Hepatocyte (in vitro differentiated cells): ENCODE results near the gene TNFSF11. TPM values are rescaled to one million over a fixed set of nuclear protein-coding genes. Genes with fewer than 3 reads are reported as not detected.

ENCODE experiments used
- DNase-seq: peaks from one replicate; pipeline ENCODE4 v3.0.0-alpha.2; 2016; ENCODE audit warnings: low spot score
- H2AFZ ChIP-seq: fragments of 200-600 bp; sonication (generic); 2 replicates; pipeline ENCODE4 v1.6.0; 2016; ENCODE audit warnings: antibody characterized with exemption, mild to moderate bottlenecking
- H3K27ac ChIP-seq: fragments of 200-600 bp; sonication (generic); 2 replicates; pipeline ENCODE4 v1.5.1; 2016; ENCODE audit warnings: mild to moderate bottlenecking
- H3K27me3 ChIP-seq: fragments of 200-600 bp; sonication (generic); 2 replicates; pipeline ENCODE4 v1.6.1; 2016
- H3K36me3 ChIP-seq: fragments of 200-600 bp; sonication (generic); replicated peaks from 2 replicates; pipeline ENCODE4 v1.5.1; 2016; ENCODE audit warnings: low read depth; ENCODE audit not compliant: insufficient read depth
- H3K4me1 ChIP-seq: fragments of 200-600 bp; sonication (generic); 2 replicates; pipeline ENCODE4 v1.5.1; 2016; ENCODE audit warnings: mild to moderate bottlenecking, moderate library complexity; ENCODE audit not compliant: insufficient read depth
- H3K4me2 ChIP-seq: fragments of 200-600 bp; sonication (generic); 2 replicates; pipeline ENCODE4 v1.6.0; 2016
- H3K4me3 ChIP-seq: fragments of 200-600 bp; sonication (generic); 2 replicates; pipeline ENCODE4 v1.5.1; 2016; ENCODE audit warnings: mild to moderate bottlenecking
- H3K79me2 ChIP-seq: fragments of 200-600 bp; sonication (generic); 2 replicates; pipeline ENCODE4 v1.6.0; 2017; ENCODE audit warnings: mild to moderate bottlenecking
- H3K9me2 ChIP-seq: fragments of 200-600 bp; sonication (generic); replicated peaks from 2 replicates; pipeline ENCODE4 v1.6.0; 2017; ENCODE audit warnings: mild to moderate bottlenecking; ENCODE audit not compliant: insufficient read depth
- H3K9me3 ChIP-seq: fragments of 200-600 bp; sonication (generic); 2 replicates; pipeline ENCODE4 v1.5.1; 2016; ENCODE audit warnings: low read depth, mild to moderate bottlenecking
- H4K20me1 ChIP-seq: fragments of 200-600 bp; sonication (generic); 2 replicates; pipeline ENCODE4 v1.6.0; 2016; ENCODE audit warnings: mild to moderate bottlenecking; ENCODE audit not compliant: insufficient read depth, poor library complexity, severe bottlenecking
- CTCF ChIP-seq: fragments of 200-600 bp; sonication (generic); IDR thresholded peaks from 2 replicates; pipeline ENCODE4 v1.5.1; 2016; ENCODE audit warnings: antibody characterized with exemption, mild to moderate bottlenecking; ENCODE audit not compliant: poor library complexity
- EZH2 ChIP-seq: fragments of 200-600 bp; sonication (generic); IDR thresholded peaks from 2 replicates; pipeline ENCODE4 v1.6.1; 2016; ENCODE audit warnings: antibody characterized with exemption, mild to moderate bottlenecking, borderline replicate concordance
- EZH2phosphoT487 ChIP-seq: fragments of 200-600 bp; sonication (generic); IDR thresholded peaks from one replicate; pipeline ENCODE4 v1.6.1; 2018; ENCODE audit warnings: antibody characterized with exemption, mild to moderate bottlenecking, low read depth, moderate library complexity; ENCODE audit not compliant: unreplicated experiment, severe bottlenecking
- WGBS: methylation state at CpG from one replicate; pipeline ENCODE4 v1.1.6; 2016; ENCODE audit warnings: low lambda C conversion rate; ENCODE audit errors: missing lambda C conversion rate; 5-methylcytosine and 5-hydroxymethylcytosine counted together
- polyA plus RNA-seq: library from polyadenylated mRNA; unstranded; fragments of >200 nt; fragmentation: Nextera tagmentation; extraction: Ambion mirVana; gene quantifications from 2 replicates; pipeline ENCODE4 v1.2.1, GENCODE V29; 2016
- total RNA-seq: library from RNA; depleted of rRNA; stranded (reverse); fragments of >200 nt; gene quantifications from 2 replicates; pipeline ENCODE4 v1.2.3, GENCODE V29; 2014

The TNFSF11 gene
- total and polyA plus RNA-seq, 2 experiments from 2014 or later: 0.83 TPM; not detected in 1

DNA sequence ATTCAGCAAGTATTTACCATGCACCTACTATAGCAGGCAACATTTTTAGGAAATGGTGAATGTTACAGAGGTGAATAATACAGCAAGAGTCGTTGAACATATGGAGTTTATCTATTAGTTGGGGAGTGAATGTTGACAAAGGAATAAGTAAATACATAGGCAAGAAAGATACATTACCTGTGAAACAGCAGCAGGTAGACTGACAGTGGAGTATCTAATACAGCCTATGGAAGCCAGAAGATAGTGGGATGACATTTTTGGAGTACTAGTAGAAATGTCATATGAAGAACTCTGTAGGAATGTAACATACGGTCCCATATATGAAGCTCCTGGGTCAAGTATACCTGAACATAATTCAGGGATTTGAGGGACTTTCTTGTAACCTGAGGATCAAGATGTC lies 2.1 kb upstream of the TNFSF11 start:
- no peaks in the 10 kb centered on the region for H3K36me3 ChIP-seq
- no peaks in the 10 kb centered on the region for H3K9me2 ChIP-seq
- no peak overlapping the region for H2AFZ ChIP-seq
- peaks cover 40% of the 10 kb centered on the region for H3K27me3 ChIP-seq
- no peak overlapping the region for H3K27ac ChIP-seq
- H3K4me3 ChIP-seq: no peak overlapping the region
- H3K9me3 ChIP-seq: peaks cover 5% of the 10 kb centered on the region
- H3K4me2 ChIP-seq: no peak overlapping the region
- peaks cover 5% of the 10 kb centered on the region for H3K4me1 ChIP-seq
- no peaks in the 10 kb centered on the region for H4K20me1 ChIP-seq
- no peak for DNase-seq
- no peaks in the 10 kb centered on the region for H3K79me2 ChIP-seq
- 84% methylated on average over 2 of the region's 2 CpGs for WGBS
- TF ChIP-seq CTCF: no peak
- TF ChIP-seq EZH2: no peak
- no peak for TF ChIP-seq EZH2phosphoT487

- Histone ChIP-seq H3K36me3 (no peaks in the 10 kb centered on the region), H3K27ac (no peak overlapping the region), H3K4me2 (peak overlapping the region; percentile 91), H3K4me3 (peak overlapping the region; percentile 52), H2AFZ (peak overlapping the region; percentile 88), H4K20me1 (no peaks in the 10 kb centered on the region), H3K9me2 (no peaks in the 10 kb centered on the region), H3K27me3 (peaks cover 55% of the 10 kb centered on the region), H3K9me3 (peaks cover 5% of the 10 kb centered on the region), H3K79me2 (no peaks in the 10 kb centered on the region), H3K4me1 (peaks cover 5% of the 10 kb centered on the region)
- DNase-seq: peak; percentile 26
- WGBS: under 1% methylated on average over 51 of the region's 51 CpGs
- TF ChIP-seq EZH2phosphoT487 (no peak), EZH2 (no peak), CTCF (no peak)
Observed at GRCh38 chr13:42574435-42575311, 721 bp downstream of the TNFSF11 start.

- Histone ChIP-seq H3K4me2 (no peak overlapping the region), H2AFZ (no peak overlapping the region)
Observed at GRCh38 chr13:42575938-42576337, 2.0 kb downstream of the TNFSF11 start.

More at GRCh38 chr13:42575938-42576337, 2.0 kb downstream of the TNFSF11 start:
- Histone ChIP-seq H3K4me3 (no peak overlapping the region), H3K9me3 (peaks cover 5% of the 10 kb centered on the region), H3K36me3 (no peaks in the 10 kb centered on the region), H4K20me1 (no peaks in the 10 kb centered on the region), H3K27me3 (peaks cover 55% of the 10 kb centered on the region), H3K27ac (no peak overlapping the region), H3K79me2 (no peaks in the 10 kb centered on the region), H3K9me2 (no peaks in the 10 kb centered on the region), H3K4me1 (peaks cover 5% of the 10 kb centered on the region)
- no peak for DNase-seq
- no peak for TF ChIP-seq EZH2
- TF ChIP-seq EZH2phosphoT487: no peak
- TF ChIP-seq CTCF: no peak
- 79% methylated on average over 7 of the region's 7 CpGs for WGBS
